Erythroblast (primary cell): ENCODE data around the gene RASSF1.

Experiments
- GATA1 ChIP-seq: IDR thresholded peaks from 2 replicates; pipeline ENCODE4 v1.6.1; 2011; ENCODE audit warnings: low read depth, mild to moderate bottlenecking, control low read depth, low read length, moderate library complexity
- POLR2A ChIP-seq: IDR thresholded peaks from 2 replicates; pipeline ENCODE4 v1.6.1; 2011; ENCODE audit warnings: mild to moderate bottlenecking, low read length

- no peak for TF ChIP-seq POLR2A
- no peak for TF ChIP-seq GATA1
Measured at GRCh38 chr3:50374363-50375257, 34.0 kb upstream of the RASSF1 start.
